HL-60 (cell line): Measurements from ENCODE around the gene TMED4.
"Not testable (repeated sequence)": the region's sequence is repeated elsewhere in the genome, so short reads cannot be mapped to it uniquely, and the experiment has no call there.

Experiments
- DNase-seq, 2 experiments: peaks; one replicate each; pipeline ENCODE4 v3.0.0-alpha.2; 2010 to 2020; ENCODE audit warnings: low read depth in 1 of 2, low spot score in 1 of 2
- H3K27ac ChIP-seq: fragments of 250-450 bp; sonication (Bioruptor Pico); replicated peaks from 2 replicates; pipeline ENCODE4 v1.5.1; 2020; ENCODE audit warnings: mild to moderate bottlenecking, moderate library complexity
- H3K27me3 ChIP-seq: fragments of 250-450 bp; sonication (Bioruptor Pico); 2 replicates; pipeline ENCODE4 v1.5.1; 2021; ENCODE audit warnings: mild to moderate bottlenecking, moderate library complexity; ENCODE audit not compliant: insufficient read depth, poor library complexity, severe bottlenecking
- H3K4me3 ChIP-seq: replicated peaks from 2 replicates; pipeline ENCODE4 v1.5.1; 2011; ENCODE audit warnings: mild to moderate bottlenecking, control low read depth, low read length; ENCODE audit not compliant: insufficient read depth
- CTCF ChIP-seq: IDR thresholded peaks from one replicate; pipeline ENCODE4 v1.5.1; 2011; ENCODE audit warnings: low read length, control low read depth, inconsistent platforms; ENCODE audit not compliant: insufficient read depth
- GABPA ChIP-seq: IDR thresholded peaks from 2 replicates; pipeline ENCODE4 v1.6.1; 2012; ENCODE audit warnings: low read depth
- POLR2AphosphoS5 ChIP-seq: IDR thresholded peaks from 2 replicates; pipeline ENCODE4 v1.6.1; 2012; ENCODE audit warnings: low read depth
- REST ChIP-seq: IDR thresholded peaks from 2 replicates; pipeline ENCODE4 v1.6.1; 2012; ENCODE audit warnings: low read depth; ENCODE audit not compliant: insufficient replicate concordance
- SPI1 ChIP-seq: IDR thresholded peaks from 2 replicates; pipeline ENCODE4 v1.6.1; 2012; ENCODE audit warnings: low read depth, mild to moderate bottlenecking, borderline replicate concordance

Gene TMED4

GRCh38 chr7:44565795-44566559 lies 16.1 kb downstream of the TMED4 start:
- no peaks in the 10 kb centered on the region for H3K27me3 ChIP-seq
- no peak overlapping the region for H3K27ac ChIP-seq
- peak in 1 of 2 experiments; percentile 85 for DNase-seq
- H3K4me3 ChIP-seq, result no peak overlapping the region
- TF ChIP-seq SPI1 (peak; percentile 62; the same call in 1 of the 2 replicates), CTCF (no peak)

GRCh38 chr7:44565097-44565794 lies 16.8 kb downstream of the TMED4 start:
- no peak for TF ChIP-seq GABPA
- TF ChIP-seq CTCF, result peak; percentile 97
- H3K27me3 ChIP-seq, result no peaks in the 10 kb centered on the region
- DNase-seq, result peak in 1 of 2 experiments; percentile 48
- H3K4me3 ChIP-seq, result no peak overlapping the region
- H3K27ac ChIP-seq, result no peak overlapping the region

GRCh38 chr7:44564606-44565005 lies 17.4 kb downstream of the TMED4 start:
- TF ChIP-seq CTCF (no peak), REST (no peak)
- no peak for DNase-seq
- H3K4me3 ChIP-seq, result no peak overlapping the region
- no peaks in the 10 kb centered on the region for H3K27me3 ChIP-seq
- no peak overlapping the region for H3K27ac ChIP-seq

GRCh38 chr7:44563171-44563679 lies 18.8 kb downstream of the TMED4 start:
- Histone ChIP-seq H3K4me3 (no peak overlapping the region), H3K27me3 (no peaks in the 10 kb centered on the region), H3K27ac (no peak overlapping the region)
- DNase-seq, result no peak
- no peak for TF ChIP-seq SPI1
- peak; percentile 42; the same call in 1 of the 2 replicates for TF ChIP-seq POLR2AphosphoS5
- no peak for TF ChIP-seq CTCF
- TF ChIP-seq REST, result no peak

GRCh38 chr7:44562622-44562962 lies 19.4 kb downstream of the TMED4 start:
- not testable (repeated sequence) for DNase-seq, H3K27ac ChIP-seq, H3K4me3 ChIP-seq, H3K27me3 ChIP-seq
